Vagina (tissue), 2 donors: ENCODE data around the gene OR8B4.

Experiments
- POLR2A ChIP-seq, 2 donors: fragments of 450-650 bp; IDR thresholded peaks; one replicate each; pipeline ENCODE4 v1.6.1; 2017; ENCODE audit warnings: antibody characterized with exemption in 2 of 2, mild to moderate bottlenecking in 2 of 2, moderate library complexity in 2 of 2
- POLR2AphosphoS5 ChIP-seq, 2 donors: sonication (generic); formaldehyde crosslinking; IDR thresholded peaks; one replicate each; pipeline ENCODE4 v1.9.0; 2017; ENCODE audit warnings: antibody characterized with exemption in 2 of 2, mild to moderate bottlenecking in 2 of 2, low read depth in 1 of 2; ENCODE audit not compliant: insufficient read depth in 1 of 2
- TF ChIP-seq, protein P1 (sequence below), 3 experiments: fragments of 450-650 bp in 2 of 3; fragments of 200-600 bp in 1 of 3; sonication (generic) in 1 of 3; IDR thresholded peaks; one replicate each; pipeline ENCODE4 v1.5.1; 2017 to 2019; ENCODE audit warnings: antibody characterized with exemption in 3 of 3, mild to moderate bottlenecking in 2 of 3, moderate library complexity in 2 of 3

DNA sequence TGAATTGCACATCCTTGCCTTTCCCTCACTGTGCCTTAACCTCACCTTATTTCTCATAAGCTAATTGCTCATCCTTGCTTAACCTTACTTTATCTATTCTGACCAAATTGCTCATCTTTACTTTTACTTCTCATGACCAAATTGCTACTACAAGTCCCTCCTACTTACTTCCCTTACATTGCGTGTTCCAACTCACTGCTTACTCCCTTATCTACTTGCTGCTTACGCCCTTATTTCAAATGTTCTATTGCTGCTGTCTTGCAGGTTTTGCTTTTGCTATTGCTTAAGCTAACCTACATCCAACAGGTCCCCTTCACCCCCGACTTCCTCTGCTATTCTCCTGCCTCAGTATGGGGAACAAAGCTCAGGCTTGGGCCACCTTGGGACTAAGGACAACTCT lies 48.4 kb downstream of the OR8B4 start:
- TF ChIP-seq POLR2A (IDR thresholded peaks at IDR 0.05) (no peak), POLR2AphosphoS5 (IDR thresholded peaks at IDR 0.05; ENCODE audit: insufficient read depth in 1 of 2, low read depth in 1 of 2) (no peak)
- TF ChIP-seq, protein P1, sequence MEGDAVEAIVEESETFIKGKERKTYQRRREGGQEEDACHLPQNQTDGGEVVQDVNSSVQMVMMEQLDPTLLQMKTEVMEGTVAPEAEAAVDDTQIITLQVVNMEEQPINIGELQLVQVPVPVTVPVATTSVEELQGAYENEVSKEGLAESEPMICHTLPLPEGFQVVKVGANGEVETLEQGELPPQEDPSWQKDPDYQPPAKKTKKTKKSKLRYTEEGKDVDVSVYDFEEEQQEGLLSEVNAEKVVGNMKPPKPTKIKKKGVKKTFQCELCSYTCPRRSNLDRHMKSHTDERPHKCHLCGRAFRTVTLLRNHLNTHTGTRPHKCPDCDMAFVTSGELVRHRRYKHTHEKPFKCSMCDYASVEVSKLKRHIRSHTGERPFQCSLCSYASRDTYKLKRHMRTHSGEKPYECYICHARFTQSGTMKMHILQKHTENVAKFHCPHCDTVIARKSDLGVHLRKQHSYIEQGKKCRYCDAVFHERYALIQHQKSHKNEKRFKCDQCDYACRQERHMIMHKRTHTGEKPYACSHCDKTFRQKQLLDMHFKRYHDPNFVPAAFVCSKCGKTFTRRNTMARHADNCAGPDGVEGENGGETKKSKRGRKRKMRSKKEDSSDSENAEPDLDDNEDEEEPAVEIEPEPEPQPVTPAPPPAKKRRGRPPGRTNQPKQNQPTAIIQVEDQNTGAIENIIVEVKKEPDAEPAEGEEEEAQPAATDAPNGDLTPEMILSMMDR (IDR thresholded peaks at IDR 0.05), result no peak
